Measurements from ENCODE around the gene FBXL7. TPM values are rescaled to one million over a fixed set of nuclear protein-coding genes. Genes with fewer than 3 reads are reported as not detected.

Gene FBXL7
- total and polyA plus RNA-seq, 9 of the 15 experiments (the other 6 are each of a cell fraction or from before 2014, with no cell fraction given): 0.04 to 0.08 TPM; not detected in 7

- no peak for TF ChIP-seq MBD1 (CRISPR knock-in tag; IDR thresholded peaks at IDR 0.05)
These were observed 191.5 kb downstream of the FBXL7 start (continued) for GRCh38 chr5:15691521-15691920.

GRCh38 chr5:15692706-15693381 is 192.9 kb downstream of the FBXL7 start:
- H4K20me1 ChIP-seq (replicated peaks; ENCODE audit: control insufficient read depth, insufficient read depth, low read length): no peaks in the 10 kb centered on the region
- H3K4me1 ChIP-seq (replicated peaks in 1 of 2; ENCODE audit: control insufficient read depth in 2 of 2, insufficient read depth in 2 of 2, low read length in 2 of 2): no peaks in the 10 kb centered on the region
- H3K4me2 ChIP-seq (ENCODE audit: insufficient read depth, low read length): no peak overlapping the region
- no peak overlapping the region for H3K27ac ChIP-seq (ENCODE audit: extremely low read depth, low read depth, low read length)
- no TSS peak for BruUV-seq (replicated peaks)
- no peaks in the 10 kb centered on the region for H3K27me3 ChIP-seq (ENCODE audit: control insufficient read depth in 2 of 2, insufficient read depth in 2 of 2, low read length in 2 of 2)
- FAIRE-seq (no peak), ATAC-seq (no peak), DNase-seq (ENCODE audit: extremely low read depth in 1 of 4, low spot score in 3 of 4) (no peak)
- H3K79me2 ChIP-seq (ENCODE audit: control insufficient read depth, insufficient read depth, low read length): no peaks in the 10 kb centered on the region
- 0% methylated on average over 7 of the region's 7 CpGs for WGBS (ENCODE audit: insufficient coverage, low coverage, missing lambda C conversion rate)
- H3K4me3 ChIP-seq: no peak overlapping the region
- TF ChIP-seq BCLAF1 (IDR thresholded peaks at IDR 0.05; ENCODE audit: borderline replicate concordance in 1 of 2, control insufficient read depth in 1 of 2, low read depth in 2 of 2, low read length in 1 of 2): no peak
- no peak for TF ChIP-seq RB1 (IDR thresholded peaks at IDR 0.05; ENCODE audit: low read depth)
- no peak for TF ChIP-seq SMARCE1 (IDR thresholded peaks at IDR 0.05)
- TF ChIP-seq GATAD2A (IDR thresholded peaks at IDR 0.05): no peak
- no peak for TF ChIP-seq ZNF121 (CRISPR knock-in tag; conservative IDR thresholded peaks at IDR 0.05)
- no peak for TF ChIP-seq RBM14 (IDR thresholded peaks at IDR 0.05; ENCODE audit: borderline replicate concordance, insufficient read depth, low read depth, low read length)
- no peak for TF ChIP-seq FIP1L1 (IDR thresholded peaks at IDR 0.05; ENCODE audit: low read depth, low read length, poor library complexity, severe bottlenecking)
- TF ChIP-seq FOXM1 (IDR thresholded peaks at IDR 0.05; ENCODE audit: low read depth): no peak
- no peak for TF ChIP-seq FOXM1 (CRISPR knock-in tag; IDR thresholded peaks at IDR 0.05; ENCODE audit: low read depth)
- no peaks in the 10 kb centered on the region; the same call in 1 of the 2 replicates for H3K9me3 ChIP-seq (replicated peaks; ENCODE audit: control insufficient read depth, insufficient read depth, low read depth, low read length)
- H3K9me1 ChIP-seq (ENCODE audit: control insufficient read depth, insufficient read depth, low read length): no peaks in the 10 kb centered on the region
- H3K9ac ChIP-seq (ENCODE audit: insufficient read depth in 1 of 2, low read depth in 2 of 2, low read length in 2 of 2): no peak overlapping the region
- intact Hi-C loops (cut with micrococcal nuclease) (no loop called here), in situ Hi-C loops (cut with MboI) (no loop called here)
- H3K36me3 ChIP-seq (ENCODE audit: control insufficient read depth, insufficient read depth, low read length): no peaks in the 10 kb centered on the region
- CTCF ChIA-PET (ENCODE audit: low intra/inter-chr PET ratio): no interaction called here
- POLR2A ChIA-PET: no interaction called here
- no peak overlapping the region for H2AFZ ChIP-seq (ENCODE audit: low read depth, low read length)

Data from K562 (cell line).